OCI-LY7 (cell line): Measurements from ENCODE around the gene TNFAIP8L3. TPM values are rescaled to one million over a fixed set of nuclear protein-coding genes. Genes with fewer than 3 reads are reported as not detected.

Source experiments
- BruUV-seq: library from RNA; stranded (reverse); fragments of 400-500 nt; replicated peaks from 2 replicates; lab custom pipeline; 2021; lab: Mats Ljungman, UMichigan
- CTCF ChIA-PET: fragments of 300-600 bp; sonication (Branson Sonifier 250); formaldehyde crosslinking; loops from one replicate; lab custom pipeline; 2022; ENCODE audit warnings: antibody characterized with exemption; ENCODE audit not compliant: unreplicated experiment; lab: Charles Lee
- POLR2A ChIA-PET: fragments of 300-600 bp; sonication (Branson Sonifier 250); formaldehyde crosslinking; loops from one replicate; lab custom pipeline; 2022; ENCODE audit warnings: antibody characterized with exemption; lab: Charles Lee
- DNase-seq: peaks from one replicate; pipeline ENCODE4 v3.0.0-alpha.2; 2015; ENCODE audit warnings: low spot score
- H2AFZ ChIP-seq: fragments of 200-600 bp; sonication (generic), shearing (Covaris generic); 2 replicates; pipeline ENCODE4 v1.6.1; 2014; ENCODE audit warnings: mild to moderate bottlenecking, antibody characterized with exemption, low read length, moderate library complexity
- H3K27ac ChIP-seq: fragments of 200-600 bp; sonication (generic); 2 replicates; pipeline ENCODE4 v1.5.1; 2014; ENCODE audit warnings: mixed run types, low read depth, mild to moderate bottlenecking, moderate library complexity, low read length, inconsistent platforms; ENCODE audit not compliant: poor library complexity, severe bottlenecking
- H3K36me3 ChIP-seq: fragments of 200-600 bp; sonication (generic); 2 replicates; pipeline ENCODE4 v1.6.1; 2014; ENCODE audit warnings: mild to moderate bottlenecking, antibody characterized with exemption, low read length, moderate library complexity, mixed read lengths; ENCODE audit not compliant: insufficient read depth
- H3K4me1 ChIP-seq: fragments of 200-600 bp; sonication (generic); 2 replicates; pipeline ENCODE4 v1.5.1; 2014; ENCODE audit warnings: mild to moderate bottlenecking, low read length; ENCODE audit not compliant: insufficient read depth, poor library complexity, severe bottlenecking
- H3K4me2 ChIP-seq: fragments of 200-600 bp; sonication (generic); 2 replicates; pipeline ENCODE4 v1.6.1; 2014; ENCODE audit warnings: mild to moderate bottlenecking, low read length
- H3K4me3 ChIP-seq: fragments of 200-600 bp; sonication (generic); 2 replicates; pipeline ENCODE4 v1.5.1; 2014; ENCODE audit warnings: mild to moderate bottlenecking, low read depth, low read length; ENCODE audit not compliant: poor library complexity, severe bottlenecking
- H3K79me2 ChIP-seq: fragments of 200-600 bp; sonication (generic); 2 replicates; pipeline ENCODE4 v1.6.1; 2016; ENCODE audit warnings: low read depth, mild to moderate bottlenecking, low read length, moderate library complexity, mixed read lengths; ENCODE audit not compliant: insufficient read depth
- H3K9me2 ChIP-seq: fragments of 200-600 bp; sonication (generic); 2 replicates; pipeline ENCODE4 v1.6.1; 2016; ENCODE audit warnings: mild to moderate bottlenecking, low read length, mixed read lengths; ENCODE audit not compliant: insufficient read depth
- H3K9me3 ChIP-seq: fragments of 200-600 bp; sonication (generic); 2 replicates; pipeline ENCODE4 v1.6.1; 2014; ENCODE audit warnings: mild to moderate bottlenecking, mixed run types, low read length, mixed read lengths
- H4K20me1 ChIP-seq: fragments of 200-600 bp; sonication (generic); 2 replicates; pipeline ENCODE4 v1.6.1; 2014; ENCODE audit warnings: mild to moderate bottlenecking, antibody characterized with exemption, low read length, moderate library complexity, mixed read lengths; ENCODE audit not compliant: insufficient read depth
- CTCF ChIP-seq: fragments of 200-600 bp; sonication (generic); conservative IDR thresholded peaks from 2 replicates; pipeline ENCODE4 v1.5.1; 2014; ENCODE audit warnings: mild to moderate bottlenecking, antibody characterized with exemption, low read length, moderate library complexity, mixed read lengths
- EZH2phosphoT487 ChIP-seq: fragments of 200-600 bp; sonication (generic); IDR thresholded peaks from 2 replicates; pipeline ENCODE4 v1.6.1; 2018; ENCODE audit warnings: low read depth, borderline replicate concordance, mild to moderate bottlenecking, mixed run types, antibody characterized with exemption, low read length, moderate library complexity, mixed read lengths
- intact Hi-C: fragments of 100-400 bp; cut with micrococcal nuclease; formaldehyde crosslinking; loops from one replicate; pipeline ENCODE4 v1.10.0; 2022; ENCODE audit not compliant: unreplicated experiment
- total RNA-seq, 2 experiments: library from RNA; depleted of rRNA in 1 of 2; stranded (reverse); fragments of >200 nt in 1 of 2; shearing (Covaris generic) in 1 of 2; gene quantifications; 2 replicates each; pipeline ENCODE4 v1.2.3, GENCODE V29; 2014 to 2022

TNFAIP8L3 gene
- total RNA-seq, 2 experiments from 2014 or later, result not detected

GRCh38 chr15:51096976-51097375 is 2.3 kb upstream of the TNFAIP8L3 start:
- intact Hi-C loops, result no loop called here
- POLR2A ChIA-PET, result interaction anchor here (0.6 to 0.8 kb wide), 2 partner anchors 12 to 1013 kb away, joined by 3 to 5 read pairs; no protein-coding TSS in a partner anchor
- DNase-seq, result no peak
- Histone ChIP-seq H3K79me2 (no peaks in the 10 kb centered on the region), H2AFZ (no peak overlapping the region), H4K20me1 (no peaks in the 10 kb centered on the region), H3K27ac (no peak overlapping the region), H3K9me2 (no peaks in the 10 kb centered on the region), H3K36me3 (no peaks in the 10 kb centered on the region), H3K4me2 (no peak overlapping the region), H3K9me3 (no peaks in the 10 kb centered on the region), H3K4me1 (no peaks in the 10 kb centered on the region), H3K4me3 (no peak overlapping the region)
- no peak for TF ChIP-seq CTCF
- no peak for TF ChIP-seq EZH2phosphoT487
- CTCF ChIA-PET, result no interaction called here
- BruUV-seq, result no TSS peak

- no peaks in the 10 kb centered on the region for H3K4me1 ChIP-seq
- H3K9me2 ChIP-seq, result no peaks in the 10 kb centered on the region
- BruUV-seq, result no TSS peak
- intact Hi-C loops, result no loop called here
- H4K20me1 ChIP-seq, result no peaks in the 10 kb centered on the region
- H3K4me3 ChIP-seq, result no peak overlapping the region
- DNase-seq, result no peak
- H3K36me3 ChIP-seq, result no peaks in the 10 kb centered on the region
- no peaks in the 10 kb centered on the region for H3K79me2 ChIP-seq
- no peaks in the 10 kb centered on the region for H3K9me3 ChIP-seq
- ChIA-PET POLR2A (no interaction called here), CTCF (no interaction called here)
- H3K4me2 ChIP-seq, result no peak overlapping the region
- TF ChIP-seq EZH2phosphoT487 (no peak), CTCF (no peak)
- H3K27ac ChIP-seq, result no peak overlapping the region
- no peak overlapping the region for H2AFZ ChIP-seq
These were observed 1.1 kb upstream of the TNFAIP8L3 start for GRCh38 chr15:51095681-51096331.

GRCh38 chr15:51093839-51094605 is 684 bp downstream of the TNFAIP8L3 start:
- Histone ChIP-seq H3K4me3 (no peak overlapping the region), H3K9me2 (no peaks in the 10 kb centered on the region), H3K4me1 (no peaks in the 10 kb centered on the region), H2AFZ (no peak overlapping the region), H3K36me3 (no peaks in the 10 kb centered on the region), H3K4me2 (no peak overlapping the region), H4K20me1 (no peaks in the 10 kb centered on the region), H3K79me2 (no peaks in the 10 kb centered on the region), H3K27ac (no peak overlapping the region), H3K9me3 (no peaks in the 10 kb centered on the region)
- ChIA-PET POLR2A (no interaction called here), CTCF (no interaction called here)
- no peak for DNase-seq
- no TSS peak for BruUV-seq
- TF ChIP-seq CTCF (no peak), EZH2phosphoT487 (no peak)
- intact Hi-C loops, result no loop called here
